K562 (cell line): ENCODE data around the gene LMF2. TPM values are rescaled to one million over a fixed set of nuclear protein-coding genes. Genes with fewer than 3 reads are reported as not detected.

Source experiments
- ATAC-seq: fragments of 200-7000 bp; cut with Tn5 transposase; 3 replicates; pipeline ENCODE4 v1.9.1; 2020; ENCODE audit warnings: moderate library complexity
- BruUV-seq: library from RNA; stranded (reverse); fragments of 400-500 nt; replicated peaks from 2 replicates; lab custom pipeline; 2021; lab: Mats Ljungman, UMichigan
- CTCF ChIA-PET: fragments of 300-600 bp; formaldehyde crosslinking; extraction: SDS; loops from one replicate; lab custom pipeline; 2021; ENCODE audit warnings: low intra/inter-chr PET ratio; lab: Yijun Ruan, JAX
- POLR2A ChIA-PET: fragments of 300-600, 350-650 bp; sonication (Branson Sonifier 250); formaldehyde crosslinking; extraction: SDS; loops from one replicate; lab custom pipeline; 2021; ENCODE audit warnings: antibody characterized with exemption, inconsistent platforms; lab: Yijun Ruan, JAX
- DNase-seq, 4 experiments: peaks; one replicate each; pipeline versions ENCODE4 v3.0.0 to v3.0.0-alpha.2; 2011 to 2018; ENCODE audit warnings: low spot score in 3 of 4, mixed read lengths in 3 of 4; ENCODE audit errors: extremely low read depth in 1 of 4
- FAIRE-seq: peaks from 2 replicates; lab custom pipeline; 2011; peaks lifted over from hg19 to GRCh38; lab: Jason Lieb, UNC
- H2AFZ ChIP-seq: 2 replicates; pipeline ENCODE4 v1.6.0; 2011; ENCODE audit warnings: low read depth, low read length, control low read depth, inconsistent platforms
- H3K27ac ChIP-seq: fragments of 200-600 bp; 3 replicates; pipeline ENCODE4 v1.8.0; 2011; ENCODE audit warnings: low read depth, mild to moderate bottlenecking, control low read depth, inconsistent platforms, low read length, moderate library complexity, mixed read lengths; ENCODE audit errors: extremely low read depth
- H3K27me3 ChIP-seq, 2 experiments: fragments of 300-600 bp in 1 of 2; 2 replicates in 1 of 2; 3 replicates in 1 of 2; pipeline versions ENCODE4 v1.6.0 to v1.8.0; 2011; ENCODE audit warnings: inconsistent platforms in 2 of 2, low read length in 2 of 2, mild to moderate bottlenecking in 1 of 2, mixed read lengths in 1 of 2, moderate library complexity in 1 of 2; ENCODE audit not compliant: control insufficient read depth in 2 of 2, insufficient read depth in 2 of 2
- H3K36me3 ChIP-seq: fragments of 300-600 bp; 3 replicates; pipeline ENCODE4 v1.8.0; 2011; ENCODE audit warnings: mild to moderate bottlenecking, low read length, inconsistent platforms; ENCODE audit not compliant: control insufficient read depth, insufficient read depth
- H3K4me1 ChIP-seq, 2 experiments: fragments of 200-600 bp in 1 of 2; replicated peaks in 1 of 2; 2 replicates in 1 of 2; 3 replicates in 1 of 2; pipeline versions ENCODE4 v1.5.1 to v1.8.0; 2011; ENCODE audit warnings: inconsistent platforms in 2 of 2, low read length in 2 of 2, mild to moderate bottlenecking in 1 of 2, mixed read lengths in 1 of 2, moderate library complexity in 1 of 2; ENCODE audit not compliant: control insufficient read depth in 2 of 2, insufficient read depth in 2 of 2
- H3K4me2 ChIP-seq: 2 replicates; pipeline ENCODE4 v1.6.1; 2011; ENCODE audit warnings: low read length, control low read depth, inconsistent platforms, mixed read lengths; ENCODE audit not compliant: insufficient read depth
- H3K4me3 ChIP-seq: fragments of 200-600 bp; sonication (generic), shearing (Covaris generic); 2 replicates; pipeline ENCODE4 v1.5.1; 2016; ENCODE audit warnings: control low read depth, inconsistent platforms
- H3K79me2 ChIP-seq: fragments of 200-600 bp; 3 replicates; pipeline ENCODE4 v1.8.0; 2011; ENCODE audit warnings: low read length, inconsistent platforms; ENCODE audit not compliant: control insufficient read depth, insufficient read depth
- H3K9ac ChIP-seq, 2 experiments: 2 replicates each; pipeline versions ENCODE4 v1.6.0 to v1.6.1; 2011; ENCODE audit warnings: low read depth in 2 of 2, low read length in 2 of 2, control low read depth in 1 of 2, inconsistent platforms in 1 of 2, mild to moderate bottlenecking in 1 of 2, mixed read lengths in 1 of 2; ENCODE audit not compliant: insufficient read depth in 1 of 2
- H3K9me1 ChIP-seq: one replicate; pipeline ENCODE4 v1.6.0; 2011; ENCODE audit warnings: inconsistent platforms, mild to moderate bottlenecking, low read length, moderate library complexity; ENCODE audit not compliant: control insufficient read depth, insufficient read depth
- H3K9me3 ChIP-seq: replicated peaks from 2 replicates; pipeline ENCODE4 v1.5.1; 2011; ENCODE audit warnings: low read depth, low read length, inconsistent platforms; ENCODE audit not compliant: control insufficient read depth, insufficient read depth
- H4K20me1 ChIP-seq: replicated peaks from 2 replicates; pipeline ENCODE4 v1.6.1; 2011; ENCODE audit warnings: low read length, inconsistent platforms, mixed read lengths; ENCODE audit not compliant: control insufficient read depth, insufficient read depth
- CEBPG ChIP-seq, 3 experiments: fragments of 200-800 bp in 1 of 3; sonication (Bioruptor generic) in 1 of 3; sonication (generic) in 1 of 3; formaldehyde crosslinking in 1 of 3; IDR thresholded peaks in 2 of 3; conservative IDR thresholded peaks in 1 of 3; 2 replicates each; pipeline versions ENCODE4 v1.6.1 to v1.8.0; 2016 to 2022; ENCODE audit warnings: missing compliant biosample characterization in 2 of 3, missing genetic modification characterization in 2 of 3, mild to moderate bottlenecking in 1 of 3, missing genetic modification reagents in 1 of 3
- FOSL1 ChIP-seq: fragments of 200-800 bp; sonication (Bioruptor generic); conservative IDR thresholded peaks from 2 replicates; pipeline ENCODE4 v1.6.1; 2016; ENCODE audit warnings: missing genetic modification characterization, missing compliant biosample characterization
- GABPA ChIP-seq: fragments of 200-800 bp; sonication (Bioruptor generic); conservative IDR thresholded peaks from 2 replicates; pipeline ENCODE4 v1.6.1; 2016; ENCODE audit warnings: low read depth, missing genetic modification characterization, missing compliant biosample characterization
- PCBP1 ChIP-seq: fragments of 200-400 bp; formaldehyde crosslinking; IDR thresholded peaks from 2 replicates; pipeline ENCODE4 v1.6.1; 2018; ENCODE audit warnings: mild to moderate bottlenecking, low read depth, low read length; ENCODE audit not compliant: poor library complexity, severe bottlenecking
- POLR2G ChIP-seq: fragments of 200-400 bp; formaldehyde crosslinking; IDR thresholded peaks from 2 replicates; pipeline ENCODE4 v1.6.1; 2017; ENCODE audit warnings: low read depth, mild to moderate bottlenecking, antibody characterized with exemption, low read length, moderate library complexity
- ZBTB33 ChIP-seq: sonication (generic); formaldehyde crosslinking; IDR thresholded peaks from 2 replicates; pipeline ENCODE4 v1.8.1; 2023; ENCODE audit warnings: mild to moderate bottlenecking, missing genetic modification reagents
- ZNF79 ChIP-seq: fragments of 250-450 bp; sonication (Bioruptor Pico); IDR thresholded peaks from 2 replicates; pipeline ENCODE4 v1.4.0; 2020; ENCODE audit warnings: low read depth, mild to moderate bottlenecking, moderate library complexity
- WGBS: fragments of 100-300 bp; shearing (Covaris generic); methylation state at CpG from one replicate; pipeline ENCODE4 v1.1.6; 2016; ENCODE audit warnings: low coverage, mixed read lengths; ENCODE audit not compliant: insufficient coverage; ENCODE audit errors: missing lambda C conversion rate; 5-methylcytosine and 5-hydroxymethylcytosine counted together
- in situ Hi-C: fragments of 300-500 bp; cut with MboI; formaldehyde crosslinking; loops from 4 replicates; pipeline ENCODE4 v1.15.0; 2018; ENCODE audit warnings: inconsistent platforms, mixed read lengths
- intact Hi-C: fragments of 100-400 bp; cut with micrococcal nuclease; formaldehyde crosslinking; loops from 2 replicates; pipeline ENCODE4 v1.14.2; 2022
- polyA plus RNA-seq, 8 experiments: library from polyadenylated mRNA; depleted of rRNA in 4 of 8; stranded (reverse) in 5 of 8; unstranded in 3 of 8; fragments of >200 nt; fragmentation: Nextera tagmentation in 2 of 8; fragmentation: Illumina TruSeq in 1 of 8; extraction: Ambion mirVana in 2 of 8; extraction: Trizol in 1 of 8; gene quantifications; 2 replicates each; pipeline versions ENCODE4 v1.2.1 to v1.2.3, GENCODE V29; 2011 to 2014; ENCODE audit warnings: inconsistent platforms in 1 of 8, missing spikeins in 1 of 8
- total RNA-seq, 7 experiments: library from RNA; depleted of rRNA in 6 of 7; stranded (reverse); fragments of >200 nt in 6 of 7; fragmentation: Illumina TruSeq in 2 of 7; extraction: Trizol in 2 of 7; gene quantifications; 2 replicates each; pipeline versions ENCODE4 v1.2.1 to v1.2.3, GENCODE V29; 2011 to 2021; ENCODE audit warnings: low replicate concordance in 1 of 7
- TF ChIP-seq, protein P1 (sequence below): sonication (generic); formaldehyde crosslinking; IDR thresholded peaks from 2 replicates; pipeline ENCODE4 v1.8.0; 2022; ENCODE audit warnings: mild to moderate bottlenecking, missing genetic modification reagents

LMF2 gene
- total and polyA plus RNA-seq, 9 of the 15 experiments (the other 6 are each of a cell fraction or from before 2014, with no cell fraction given), result 0.08 to 37.1 (median 7.6) TPM

- H3K4me2 ChIP-seq, result no peak overlapping the region
- FAIRE-seq (no peak), DNase-seq (no peak), ATAC-seq (no peak)
- CTCF ChIA-PET, result no interaction called here
- no peak overlapping the region for H3K9ac ChIP-seq
- TF ChIP-seq POLR2G, result 0 out of 2 replicates have a peak, but pooled peaks have one; percentile 16
- TF ChIP-seq ZNF79 (CRISPR knock-in tag), result no peak
- TF ChIP-seq, protein P1, sequence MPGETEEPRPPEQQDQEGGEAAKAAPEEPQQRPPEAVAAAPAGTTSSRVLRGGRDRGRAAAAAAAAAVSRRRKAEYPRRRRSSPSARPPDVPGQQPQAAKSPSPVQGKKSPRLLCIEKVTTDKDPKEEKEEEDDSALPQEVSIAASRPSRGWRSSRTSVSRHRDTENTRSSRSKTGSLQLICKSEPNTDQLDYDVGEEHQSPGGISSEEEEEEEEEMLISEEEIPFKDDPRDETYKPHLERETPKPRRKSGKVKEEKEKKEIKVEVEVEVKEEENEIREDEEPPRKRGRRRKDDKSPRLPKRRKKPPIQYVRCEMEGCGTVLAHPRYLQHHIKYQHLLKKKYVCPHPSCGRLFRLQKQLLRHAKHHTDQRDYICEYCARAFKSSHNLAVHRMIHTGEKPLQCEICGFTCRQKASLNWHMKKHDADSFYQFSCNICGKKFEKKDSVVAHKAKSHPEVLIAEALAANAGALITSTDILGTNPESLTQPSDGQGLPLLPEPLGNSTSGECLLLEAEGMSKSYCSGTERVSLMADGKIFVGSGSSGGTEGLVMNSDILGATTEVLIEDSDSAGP, result no peak
- TF ChIP-seq ZBTB33, result peak; percentile 64
- no peak for TF ChIP-seq GABPA (tag)
- no peak for TF ChIP-seq CEBPG (CRISPR knock-in tag; IDR thresholded peaks at IDR 0.05)
- no peak for TF ChIP-seq CEBPG (tag; conservative IDR thresholded peaks at IDR 0.05 in 1 of 2, IDR thresholded peaks at IDR 0.05 in 1 of 2)
- TF ChIP-seq FOSL1 (tag), result no peak
- peak; percentile 51 for TF ChIP-seq PCBP1
- no peaks in the 10 kb centered on the region for H3K9me1 ChIP-seq
- H3K27me3 ChIP-seq, result no peaks in the 10 kb centered on the region
- H3K36me3 ChIP-seq, result no peaks in the 10 kb centered on the region
- H2AFZ ChIP-seq, result no peak overlapping the region
- 0 out of 2 replicates have a peak, but pooled peaks cover 2% of the 10 kb centered on the region for H3K9me3 ChIP-seq
- H3K27ac ChIP-seq, result no peak overlapping the region
- WGBS, result 88% methylated on average over 3 of the region's 56 CpGs
- no peak overlapping the region for H3K4me3 ChIP-seq
- intact Hi-C loops, result no loop called here
- POLR2A ChIA-PET, result interaction anchor here (0.8 kb wide), 1 partner anchor 16 kb away, joined by 3 read pairs; no protein-coding TSS in a partner anchor
- H3K79me2 ChIP-seq, result peaks cover 2% of the 10 kb centered on the region; the same call in 1 of the 3 replicates
- H3K4me1 ChIP-seq, result peaks cover 12 to 40% of the 10 kb centered on the region in 2 experiments; a peak in 4 of 5 replicates
- no TSS peak for BruUV-seq
- in situ Hi-C loops, result no loop called here
- H4K20me1 ChIP-seq, result no peaks in the 10 kb centered on the region
Measured at GRCh38 chr22:50531962-50532674, 24.6 kb upstream of the LMF2 start.
